ENCODE results near the gene BCCIP. TPM values are rescaled to one million over a fixed set of nuclear protein-coding genes. Genes with fewer than 3 reads are reported as not detected.

BCCIP gene
- total RNA-seq, 1 experiment from 2014 or later, result 159 TPM

GRCh38 chr10:125788156-125789034 lies 35.0 kb upstream of the BCCIP start:
- intact Hi-C loops (cut with micrococcal nuclease), result no loop called here
- Histone ChIP-seq H3K4me2 (ENCODE audit: low read length) (no peak overlapping the region), H3K9ac (ENCODE audit: low read length) (no peak overlapping the region), H3K27me3 (ENCODE audit: insufficient read depth, low read length) (no peaks in the 10 kb centered on the region), H4K20me1 (ENCODE audit: insufficient read depth) (no peaks in the 10 kb centered on the region), H3K79me2 (ENCODE audit: insufficient read depth, low read length) (no peaks in the 10 kb centered on the region), H2AFZ (ENCODE audit: low read depth, low read length, poor library complexity, severe bottlenecking) (no peak overlapping the region), H3K4me1 (ENCODE audit: control insufficient read depth in 1 of 2, insufficient read depth in 2 of 2, low read length in 2 of 2) (peaks cover 0 to 4% of the 10 kb centered on the region in 2 experiments; a peak in 1 of 4 replicates), H3K27ac (ENCODE audit: low read depth, low read length) (no peak overlapping the region), H3K4me3 (replicated peaks in 1 of 2; ENCODE audit: low read depth in 1 of 2, low read length in 2 of 2) (no peak overlapping the region), H3K9me3 (ENCODE audit: control insufficient read depth in 1 of 2, insufficient read depth in 1 of 2, low read depth in 1 of 2, low read length in 2 of 2) (no peaks in the 10 kb centered on the region), H3K36me3 (ENCODE audit: control insufficient read depth in 1 of 2, insufficient read depth in 2 of 2, low read length in 2 of 2) (0 out of 4 replicates have a peak, but pooled peaks cover 0 to 2% of the 10 kb centered on the region in 2 experiments), H3K9me2 (ENCODE audit: insufficient read depth) (no peaks in the 10 kb centered on the region)
- ChIA-PET RAD21 (ENCODE audit: low non-redundant PET in 1 of 2, low total read pairs in 2 of 2, uncharacterized antibody in 2 of 2, unreplicated experiment in 2 of 2) (no interaction called here), POLR2A (no interaction called here), CTCF (no interaction called here)
- BruUV-seq (replicated peaks), result no TSS peak
- TF ChIP-seq TCF7L2 (IDR thresholded peaks at IDR 0.05; ENCODE audit: borderline replicate concordance, extremely low read depth, insufficient read depth, insufficient read length) (no peak), MAX (IDR thresholded peaks at IDR 0.05) (no peak), SP1 (IDR thresholded peaks at IDR 0.05; ENCODE audit: low read depth) (no peak), EZH2phosphoT487 (IDR thresholded peaks at IDR 0.05; ENCODE audit: borderline replicate concordance) (no peak), POLR2A (IDR thresholded peaks at IDR 0.05; ENCODE audit: borderline replicate concordance, extremely low read depth, insufficient read depth, insufficient read length) (no peak), EZH2 (IDR thresholded peaks at IDR 0.05) (no peak), CTCF (IDR thresholded peaks at IDR 0.05 in 2 of 3, conservative IDR thresholded peaks at IDR 0.05 in 1 of 3; ENCODE audit: borderline replicate concordance in 1 of 3, insufficient read depth in 1 of 3, low read depth in 2 of 3, low read length in 2 of 3) (no peak), ATF3 (IDR thresholded peaks at IDR 0.05) (no peak), ZBTB33 (IDR thresholded peaks at IDR 0.05; ENCODE audit: extremely low read depth, insufficient replicate concordance, low read length) (no peak), ZFX (IDR thresholded peaks at IDR 0.05) (no peak), CEBPB (IDR thresholded peaks at IDR 0.05; ENCODE audit: low read depth) (no peak)
- DNase-seq (ENCODE audit: low read depth, low spot score) (no peak), ATAC-seq (peak; percentile 54)

All from HCT116 (cell line).